Endothelial cell of umbilical vein (primary cell): Measurements from ENCODE around the gene CBX6.

Source experiments
- CTCF ChIP-seq, 2 donors: IDR thresholded peaks; 1 replicate in 1 of 2; 2 replicates in 1 of 2; pipeline ENCODE4 v1.5.1; 2011; ENCODE audit warnings: low read length in 2 of 2, mild to moderate bottlenecking in 2 of 2, moderate library complexity in 2 of 2, control low read depth in 1 of 2, inconsistent platforms in 1 of 2, low read depth in 1 of 2; ENCODE audit not compliant: insufficient read depth in 1 of 2; ENCODE audit errors: extremely low read depth in 1 of 2
- EZH2 ChIP-seq: IDR thresholded peaks from 2 replicates; pipeline ENCODE4 v1.6.1; 2012; ENCODE audit warnings: borderline replicate concordance, low read depth, mild to moderate bottlenecking, moderate library complexity, low read length, inconsistent platforms; ENCODE audit not compliant: severe bottlenecking
- FOS ChIP-seq: IDR thresholded peaks from 2 replicates; pipeline ENCODE4 v1.6.1; 2011; ENCODE audit warnings: mild to moderate bottlenecking, low read length, moderate library complexity, borderline replicate concordance; ENCODE audit not compliant: insufficient read depth
- GATA2 ChIP-seq: IDR thresholded peaks from 2 replicates; pipeline ENCODE4 v1.7.0; 2011; ENCODE audit warnings: low read depth, mild to moderate bottlenecking, moderate library complexity, mixed read lengths, low read length; ENCODE audit not compliant: insufficient read length, insufficient read depth
- JUN ChIP-seq: IDR thresholded peaks from 2 replicates; pipeline ENCODE4 v1.6.1; 2011; ENCODE audit warnings: borderline replicate concordance, low read depth; ENCODE audit not compliant: insufficient read length, insufficient read depth
- MAX ChIP-seq: IDR thresholded peaks from 2 replicates; pipeline ENCODE4 v1.6.1; 2011; ENCODE audit not compliant: insufficient read depth, insufficient read length
- MYC ChIP-seq: IDR thresholded peaks from one replicate; pipeline ENCODE4 v1.6.1; 2011; ENCODE audit warnings: mild to moderate bottlenecking, low read depth, low read length
- POLR2A ChIP-seq: IDR thresholded peaks from 2 replicates; pipeline ENCODE4 v1.6.1; 2012; ENCODE audit warnings: low read depth, mild to moderate bottlenecking, control low read depth, low read length
- POLR2AphosphoS5 ChIP-seq: IDR thresholded peaks from 2 replicates; pipeline ENCODE4 v1.6.1; 2012; ENCODE audit warnings: low read depth, mild to moderate bottlenecking, control low read depth, low read length, moderate library complexity; ENCODE audit not compliant: insufficient read depth

GRCh38 chr22:38872831-38873248 lies 824 bp upstream of the CBX6 start:
- TF ChIP-seq CTCF (IDR thresholded peaks at IDR 0.05; ENCODE audit: extremely low read depth in 1 of 2, insufficient read depth in 1 of 2, low read depth in 1 of 2, low read length in 2 of 2) (no peak), JUN (no peak), POLR2AphosphoS5 (no peak), EZH2 (no peak), POLR2A (no peak), MAX (no peak), MYC (no peak), GATA2 (no peak), FOS (no peak)
